IMR-90 (cell line): ENCODE data around the gene MEF2A. TPM values are rescaled to one million over a fixed set of nuclear protein-coding genes. Genes with fewer than 3 reads are reported as not detected.

Experiments
- ATAC-seq: fragments of 200-7000 bp; cut with Tn5 transposase; 2 replicates; pipeline ENCODE4 v1.9.1; 2020; ENCODE audit warnings: low read depth, mild to moderate bottlenecking, moderate library complexity
- BruUV-seq: library from RNA; stranded (reverse); fragments of 400-500 nt; replicated peaks from 2 replicates; lab custom pipeline; 2021; lab: Mats Ljungman, UMichigan
- CTCF ChIA-PET: fragments of 300-600 bp; formaldehyde crosslinking; extraction: SDS; loops from one replicate; lab custom pipeline; 2021; ENCODE audit warnings: antibody characterized with exemption; lab: Yijun Ruan, JAX
- POLR2A ChIA-PET: fragments of 300-600 bp; sonication (Branson Sonifier 250); formaldehyde crosslinking; loops from one replicate; lab custom pipeline; 2022; ENCODE audit warnings: antibody characterized with exemption; ENCODE audit not compliant: unreplicated experiment; lab: Charles Lee
- DNase-seq: peaks from one replicate; pipeline ENCODE4 v3.0.0; 2013
- H2AFZ ChIP-seq: replicated peaks from 2 replicates; pipeline ENCODE3; 2013; ENCODE audit warnings: low read length, mild to moderate bottlenecking; ENCODE audit not compliant: poor library complexity
- H2AK5ac ChIP-seq: 2 replicates; pipeline ENCODE4 v1.6.1; 2013; ENCODE audit warnings: low read depth, low read length, inconsistent platforms
- H2AK9ac ChIP-seq: replicated peaks from 2 replicates; pipeline ENCODE3; 2013; ENCODE audit warnings: mild to moderate bottlenecking, low read depth, low read length, moderate library complexity; ENCODE audit not compliant: poor library complexity
- H2BK120ac ChIP-seq: 2 replicates; pipeline ENCODE4 v1.6.1; 2013; ENCODE audit warnings: low read depth, low read length, inconsistent platforms
- H2BK15ac ChIP-seq: 3 replicates; pipeline ENCODE4 v1.6.1; 2013; ENCODE audit warnings: low read depth, low read length, inconsistent platforms
- H2BK20ac ChIP-seq: 2 replicates; pipeline ENCODE4 v1.6.1; 2013; ENCODE audit warnings: low read depth, mild to moderate bottlenecking, inconsistent platforms, low read length, moderate library complexity
- H2BK5ac ChIP-seq: 2 replicates; pipeline ENCODE4 v1.6.1; 2013; ENCODE audit warnings: mild to moderate bottlenecking, low read depth, low read length, inconsistent platforms; ENCODE audit not compliant: poor library complexity, severe bottlenecking
- H3K14ac ChIP-seq: replicated peaks from 2 replicates; pipeline ENCODE4 v1.6.1; 2013; ENCODE audit warnings: low read depth, low read length, inconsistent platforms
- H3K18ac ChIP-seq: 2 replicates; pipeline ENCODE4 v1.6.1; 2013; ENCODE audit warnings: low read depth, low read length, control low read depth
- H3K23ac ChIP-seq: 2 replicates; pipeline ENCODE4 v1.6.1; 2013; ENCODE audit warnings: low read depth, low read length, inconsistent platforms
- H3K27ac ChIP-seq: 2 replicates; pipeline ENCODE4 v1.5.1; 2013; ENCODE audit warnings: mild to moderate bottlenecking, control low read depth, low read length; ENCODE audit not compliant: insufficient read depth
- H3K27me3 ChIP-seq: 2 replicates; pipeline ENCODE4 v1.6.1; 2013; ENCODE audit warnings: low read length; ENCODE audit not compliant: control insufficient read depth, insufficient read depth
- H3K36me3 ChIP-seq: 2 replicates; pipeline ENCODE4 v1.6.1; 2013; ENCODE audit warnings: low read length, mixed read lengths; ENCODE audit not compliant: control insufficient read depth, insufficient read depth
- H3K4ac ChIP-seq: 2 replicates; pipeline ENCODE4 v1.6.1; 2013; ENCODE audit warnings: low read depth, low read length, inconsistent platforms
- H3K4me1 ChIP-seq: 2 replicates; pipeline ENCODE4 v1.6.1; 2013; ENCODE audit warnings: low read length, mixed read lengths; ENCODE audit not compliant: control insufficient read depth, insufficient read depth
- H3K4me2 ChIP-seq: 2 replicates; pipeline ENCODE4 v1.6.1; 2013; ENCODE audit warnings: low read depth, mild to moderate bottlenecking, control low read depth, low read length, moderate library complexity
- H3K4me3 ChIP-seq: 2 replicates; pipeline ENCODE4 v1.5.1; 2013; ENCODE audit warnings: low read depth, mild to moderate bottlenecking, control low read depth, low read length, moderate library complexity; ENCODE audit not compliant: insufficient read depth
- H3K56ac ChIP-seq: 2 replicates; pipeline ENCODE4 v1.6.1; 2013; ENCODE audit warnings: low read length, inconsistent platforms; ENCODE audit not compliant: insufficient read depth; ENCODE audit errors: extremely low read depth
- H3K79me1 ChIP-seq, 2 experiments: 2 replicates each; pipeline ENCODE4 v1.6.1; 2013; ENCODE audit warnings: low read length in 2 of 2, inconsistent platforms in 1 of 2, low read depth in 1 of 2
- H3K9ac ChIP-seq: 2 replicates; pipeline ENCODE4 v1.6.1; 2013; ENCODE audit warnings: low read depth, low read length, control low read depth
- H3K9me1 ChIP-seq: 2 replicates; pipeline ENCODE4 v1.6.1; 2013; ENCODE audit warnings: low read length, inconsistent platforms; ENCODE audit not compliant: insufficient read depth
- H3K9me3 ChIP-seq: 2 replicates; pipeline ENCODE4 v1.6.1; 2013; ENCODE audit warnings: low read length; ENCODE audit not compliant: control insufficient read depth, insufficient read depth
- H4K20me1 ChIP-seq: 2 replicates; pipeline ENCODE4 v1.6.1; 2013; ENCODE audit warnings: low read length, inconsistent platforms; ENCODE audit not compliant: insufficient read depth
- H4K5ac ChIP-seq: 2 replicates; pipeline ENCODE4 v1.6.1; 2013; ENCODE audit warnings: mild to moderate bottlenecking, low read depth, low read length, control low read depth
- H4K8ac ChIP-seq, 2 experiments: 2 replicates each; pipeline ENCODE4 v1.6.1; 2013; ENCODE audit warnings: low read depth in 2 of 2, low read length in 2 of 2, control low read depth in 1 of 2, inconsistent platforms in 1 of 2
- H4K91ac ChIP-seq: 2 replicates; pipeline ENCODE4 v1.6.1; 2013; ENCODE audit warnings: low read depth, low read length, inconsistent platforms; ENCODE audit not compliant: insufficient read depth
- BHLHE40 ChIP-seq: fragments of 150-350 bp; IDR thresholded peaks from 2 replicates; pipeline ENCODE4 v1.6.1; 2016; ENCODE audit warnings: mild to moderate bottlenecking, low read depth, low read length
- CEBPB ChIP-seq: IDR thresholded peaks from 2 replicates; pipeline ENCODE4 v1.6.1; 2012; ENCODE audit warnings: low read depth, low read length, improper control_type of control experiment
- CHD1 ChIP-seq: IDR thresholded peaks from 2 replicates; pipeline ENCODE4 v1.6.1; 2012; ENCODE audit warnings: low read depth, low read length, improper control_type of control experiment
- FOS ChIP-seq: fragments of 150-350 bp; IDR thresholded peaks from 2 replicates; pipeline ENCODE4 v1.6.1; 2016; ENCODE audit warnings: low read depth, low read length
- MAFK ChIP-seq: IDR thresholded peaks from 2 replicates; pipeline ENCODE4 v1.6.1; 2012; ENCODE audit warnings: low read depth, low read length, improper control_type of control experiment
- MAZ ChIP-seq: IDR thresholded peaks from 2 replicates; pipeline ENCODE4 v1.6.1; 2012; ENCODE audit warnings: low read depth, mild to moderate bottlenecking, low read length, improper control_type of control experiment, moderate library complexity, borderline replicate concordance
- MXI1 ChIP-seq: IDR thresholded peaks from 2 replicates; pipeline ENCODE4 v1.6.1; 2012; ENCODE audit warnings: low read depth, mild to moderate bottlenecking, low read length, moderate library complexity, borderline replicate concordance
- NFE2L2 ChIP-seq: fragments of 150-350 bp; IDR thresholded peaks from 2 replicates; pipeline ENCODE4 v1.6.1; 2016; ENCODE audit warnings: low read depth, mild to moderate bottlenecking, low read length
- POLR2A ChIP-seq: IDR thresholded peaks from 2 replicates; pipeline ENCODE4 v1.6.1; 2012; ENCODE audit warnings: mild to moderate bottlenecking, low read depth, low read length
- RAD21 ChIP-seq: IDR thresholded peaks from 2 replicates; pipeline ENCODE4 v1.6.1; 2012; ENCODE audit warnings: low read length, improper control_type of control experiment
- RCOR1 ChIP-seq: IDR thresholded peaks from 2 replicates; pipeline ENCODE4 v1.6.1; 2012; ENCODE audit warnings: mild to moderate bottlenecking, low read length, improper control_type of control experiment; ENCODE audit not compliant: insufficient replicate concordance
- RFX5 ChIP-seq: IDR thresholded peaks from 2 replicates; pipeline ENCODE4 v1.8.0; 2012; ENCODE audit warnings: low read depth, mild to moderate bottlenecking, low read length, moderate library complexity
- SMC3 ChIP-seq: fragments of 150-350 bp; IDR thresholded peaks from 2 replicates; pipeline ENCODE4 v1.6.1; 2016; ENCODE audit warnings: low read depth, mild to moderate bottlenecking, antibody characterized with exemption, low read length, moderate library complexity
- WGBS, 2 experiments: methylation state at CpG; one replicate each; pipeline versions ENCODE4 v1.1.5 to v1.1.7; 2013; ENCODE audit warnings: missing lambda C conversion rate in 2 of 2; ENCODE audit not compliant: insufficient read length in 1 of 2; ENCODE audit errors: extremely low coverage in 2 of 2; 5-methylcytosine and 5-hydroxymethylcytosine counted together
- dilution Hi-C: fragments of 300-500 bp; cut with HindIII; formaldehyde crosslinking; loops from one replicate; pipeline ENCODE4 v1.14.3; 2018; ENCODE audit warnings: low sequenced_read_pairs; ENCODE audit not compliant: unreplicated experiment
- in situ Hi-C: fragments of 300-500 bp; cut with MboI; formaldehyde crosslinking; loops from 3 replicates; pipeline ENCODE4 v1.14.3; 2019; ENCODE audit warnings: low sequenced_read_pairs, inconsistent platforms, mixed read lengths
- intact Hi-C: fragments of 100-400 bp; cut with micrococcal nuclease; formaldehyde crosslinking; loops from 2 replicates; pipeline ENCODE4 v1.10.0; 2022
- polyA plus RNA-seq, 3 experiments: library from polyadenylated mRNA; depleted of rRNA; stranded (reverse); fragments of >200 nt; gene quantifications; 2 replicates each; pipeline ENCODE4 v1.2.3, GENCODE V29; 2012; ENCODE audit warnings: low replicate concordance in 1 of 3
- total RNA-seq: library from RNA; depleted of rRNA; stranded (reverse); fragments of >200 nt; gene quantifications from 2 replicates; pipeline ENCODE4 v1.2.3, GENCODE V29; 2012
- TF ChIP-seq, protein P1 (sequence below): fragments of 150-350 bp; IDR thresholded peaks from 2 replicates; pipeline ENCODE4 v1.6.1; 2016; ENCODE audit warnings: low read depth, mild to moderate bottlenecking, low read length, moderate library complexity, borderline replicate concordance
- TF ChIP-seq, protein P2 (sequence below): fragments of 150-350 bp; IDR thresholded peaks from 2 replicates; pipeline ENCODE4 v1.6.1; 2017; ENCODE audit warnings: mild to moderate bottlenecking, antibody characterized with exemption, low read length, low read depth
- TF ChIP-seq, protein P3 (sequence below): conservative IDR thresholded peaks from 2 replicates; pipeline ENCODE4 v1.5.1; 2012; ENCODE audit warnings: mild to moderate bottlenecking, low read depth, low read length, improper control_type of control experiment

Gene MEF2A
- total and polyA plus RNA-seq, 2 of the 4 experiments (the other 2 are of a cell fraction) = 16.1 to 16.7 TPM

DNA sequence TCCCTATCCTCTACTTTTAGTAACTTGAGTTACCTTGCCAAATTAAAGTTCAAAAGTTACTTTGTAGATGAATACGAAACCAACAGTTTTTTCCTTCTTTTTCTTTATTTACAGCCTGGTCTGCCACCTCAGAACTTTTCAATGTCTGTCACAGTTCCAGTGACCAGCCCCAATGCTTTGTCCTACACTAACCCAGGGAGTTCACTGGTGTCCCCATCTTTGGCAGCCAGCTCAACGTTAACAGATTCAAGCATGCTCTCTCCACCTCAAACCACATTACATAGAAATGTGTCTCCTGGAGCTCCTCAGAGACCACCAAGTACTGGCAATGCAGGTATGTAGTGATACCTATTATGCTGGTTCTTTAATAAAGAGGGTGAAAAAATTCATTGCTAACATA, 108.5 kb downstream of the MEF2A start:
- no peak overlapping the region for H2BK15ac ChIP-seq
- no peak overlapping the region for H3K4ac ChIP-seq
- peaks cover 14% of the 10 kb centered on the region for H3K36me3 ChIP-seq
- no peak overlapping the region for H2AK9ac ChIP-seq
- H3K27me3 ChIP-seq = no peaks in the 10 kb centered on the region
- H2AFZ ChIP-seq = no peak overlapping the region
- TF ChIP-seq, protein P1, sequence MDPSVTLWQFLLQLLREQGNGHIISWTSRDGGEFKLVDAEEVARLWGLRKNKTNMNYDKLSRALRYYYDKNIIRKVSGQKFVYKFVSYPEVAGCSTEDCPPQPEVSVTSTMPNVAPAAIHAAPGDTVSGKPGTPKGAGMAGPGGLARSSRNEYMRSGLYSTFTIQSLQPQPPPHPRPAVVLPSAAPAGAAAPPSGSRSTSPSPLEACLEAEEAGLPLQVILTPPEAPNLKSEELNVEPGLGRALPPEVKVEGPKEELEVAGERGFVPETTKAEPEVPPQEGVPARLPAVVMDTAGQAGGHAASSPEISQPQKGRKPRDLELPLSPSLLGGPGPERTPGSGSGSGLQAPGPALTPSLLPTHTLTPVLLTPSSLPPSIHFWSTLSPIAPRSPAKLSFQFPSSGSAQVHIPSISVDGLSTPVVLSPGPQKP = no peak
- no peak for TF ChIP-seq RFX5
- TF ChIP-seq RCOR1 = no peak
- TF ChIP-seq, protein P2, sequence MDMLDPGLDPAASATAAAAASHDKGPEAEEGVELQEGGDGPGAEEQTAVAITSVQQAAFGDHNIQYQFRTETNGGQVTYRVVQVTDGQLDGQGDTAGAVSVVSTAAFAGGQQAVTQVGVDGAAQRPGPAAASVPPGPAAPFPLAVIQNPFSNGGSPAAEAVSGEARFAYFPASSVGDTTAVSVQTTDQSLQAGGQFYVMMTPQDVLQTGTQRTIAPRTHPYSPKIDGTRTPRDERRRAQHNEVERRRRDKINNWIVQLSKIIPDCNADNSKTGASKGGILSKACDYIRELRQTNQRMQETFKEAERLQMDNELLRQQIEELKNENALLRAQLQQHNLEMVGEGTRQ = no peak
- TF ChIP-seq CEBPB = no peak
- no peak for TF ChIP-seq FOS
- no peak for TF ChIP-seq POLR2A
- TF ChIP-seq CHD1 = no peak
- TF ChIP-seq BHLHE40 = no peak
- TF ChIP-seq MXI1 = no peak
- TF ChIP-seq NFE2L2 = no peak
- no peak for TF ChIP-seq SMC3
- TF ChIP-seq MAZ = no peak
- TF ChIP-seq, protein P3, sequence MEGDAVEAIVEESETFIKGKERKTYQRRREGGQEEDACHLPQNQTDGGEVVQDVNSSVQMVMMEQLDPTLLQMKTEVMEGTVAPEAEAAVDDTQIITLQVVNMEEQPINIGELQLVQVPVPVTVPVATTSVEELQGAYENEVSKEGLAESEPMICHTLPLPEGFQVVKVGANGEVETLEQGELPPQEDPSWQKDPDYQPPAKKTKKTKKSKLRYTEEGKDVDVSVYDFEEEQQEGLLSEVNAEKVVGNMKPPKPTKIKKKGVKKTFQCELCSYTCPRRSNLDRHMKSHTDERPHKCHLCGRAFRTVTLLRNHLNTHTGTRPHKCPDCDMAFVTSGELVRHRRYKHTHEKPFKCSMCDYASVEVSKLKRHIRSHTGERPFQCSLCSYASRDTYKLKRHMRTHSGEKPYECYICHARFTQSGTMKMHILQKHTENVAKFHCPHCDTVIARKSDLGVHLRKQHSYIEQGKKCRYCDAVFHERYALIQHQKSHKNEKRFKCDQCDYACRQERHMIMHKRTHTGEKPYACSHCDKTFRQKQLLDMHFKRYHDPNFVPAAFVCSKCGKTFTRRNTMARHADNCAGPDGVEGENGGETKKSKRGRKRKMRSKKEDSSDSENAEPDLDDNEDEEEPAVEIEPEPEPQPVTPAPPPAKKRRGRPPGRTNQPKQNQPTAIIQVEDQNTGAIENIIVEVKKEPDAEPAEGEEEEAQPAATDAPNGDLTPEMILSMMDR = no peak
- no peak for TF ChIP-seq RAD21
- no peak for TF ChIP-seq MAFK
- no peak overlapping the region for H3K4me2 ChIP-seq
- no peak overlapping the region for H2BK120ac ChIP-seq
- no peak overlapping the region for H3K4me3 ChIP-seq
- no peak overlapping the region for H3K27ac ChIP-seq
- no peaks in the 10 kb centered on the region; the same call in 1 of the 2 replicates for H4K20me1 ChIP-seq
- DNase-seq = no peak
- no peak overlapping the region for H2BK5ac ChIP-seq
- no peaks in the 10 kb centered on the region for H3K4me1 ChIP-seq
- no peak overlapping the region for H3K56ac ChIP-seq
- H3K18ac ChIP-seq = no peak overlapping the region
- H4K5ac ChIP-seq = no peak overlapping the region
- H4K8ac ChIP-seq = no peak overlapping the region
- no peak overlapping the region for H3K23ac ChIP-seq
- H2AK5ac ChIP-seq = no peak overlapping the region
- no peak overlapping the region for H3K14ac ChIP-seq
- ChIA-PET CTCF (no interaction called here), POLR2A (no interaction called here)
- in situ Hi-C loops (no loop called here), dilution Hi-C loops (no loop called here), intact Hi-C loops (no loop called here)
- no CpG with 5 or more reads among the region's 2 CpGs for WGBS, 2 experiments
- no peak overlapping the region for H2BK20ac ChIP-seq
- H3K9ac ChIP-seq = no peak overlapping the region
- H3K79me1 ChIP-seq = peaks cover 2 to 10% of the 10 kb centered on the region in 2 experiments; a peak in 3 of 4 replicates
- ATAC-seq = no peak
- no peak overlapping the region for H4K91ac ChIP-seq
- BruUV-seq = no TSS peak
- H3K9me1 ChIP-seq = peaks cover 3% of the 10 kb centered on the region; the same call in 1 of the 2 replicates
- H3K9me3 ChIP-seq = no peaks in the 10 kb centered on the region
